ENCODE results near the gene TMSB10.

- TF ChIP-seq CTCF (conservative IDR thresholded peaks at IDR 0.05 in 1 of 2, IDR thresholded peaks at IDR 0.05 in 1 of 2; ENCODE audit: low read depth in 1 of 2, low read length in 2 of 2): no peak
- TF ChIP-seq EZH2 (IDR thresholded peaks at IDR 0.05; ENCODE audit: low read length, missing control alignments): no peak
Observed at GRCh38 chr2:84855731-84856130, 49.7 kb upstream of the TMSB10 start.
